T-helper 2 cell (primary cell): Measurements from ENCODE around the gene ZNF394.

Source experiments
- DNase-seq, 5 experiments: peaks; one replicate each; pipeline versions ENCODE4 v3.0.0 to v3.0.0-alpha.2; 2012 to 2022

Gene ZNF394

DNA sequence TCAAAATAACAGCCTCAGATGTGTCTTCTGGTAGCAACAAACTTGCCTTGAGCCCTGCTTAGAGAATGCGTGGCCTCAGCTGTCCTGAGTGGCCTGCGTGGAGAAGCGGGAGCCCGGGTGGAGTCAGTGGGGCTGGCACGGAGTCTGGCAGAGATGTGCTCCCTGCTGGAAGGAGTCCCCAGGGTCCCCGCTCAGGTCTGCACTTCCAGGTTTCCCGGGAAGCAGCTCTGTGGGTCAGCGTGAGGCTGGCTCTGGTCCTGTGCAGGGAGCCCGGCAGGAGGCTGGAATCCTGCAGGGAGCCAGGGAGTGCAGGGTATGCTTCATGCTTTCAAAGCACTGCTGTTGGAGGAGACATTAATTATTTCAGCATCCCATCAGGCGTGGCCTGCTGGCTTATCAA lies 51.2 kb downstream of the ZNF394 start:
- no peak for DNase-seq

DNA sequence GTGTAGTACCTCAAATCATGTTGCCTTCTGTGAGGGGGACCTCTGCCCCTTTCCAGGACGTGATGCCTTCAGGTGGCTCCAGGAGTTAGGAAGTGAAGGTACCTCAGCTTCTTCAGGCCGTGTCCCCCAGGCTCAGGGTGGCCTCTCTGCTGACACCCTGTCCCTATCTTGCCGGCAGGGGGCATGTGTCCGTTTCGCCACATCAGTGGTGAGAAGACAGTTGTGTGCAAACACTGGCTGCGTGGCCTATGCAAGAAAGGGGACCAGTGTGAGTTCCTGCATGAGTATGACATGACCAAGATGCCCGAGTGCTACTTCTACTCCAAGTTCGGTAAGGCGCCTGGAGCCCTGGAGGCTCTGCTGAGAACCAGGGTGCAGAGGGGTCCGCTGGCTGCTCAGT lies 52.1 kb downstream of the ZNF394 start:
- peak in 1 of 5 experiments; percentile 36 for DNase-seq

DNA sequence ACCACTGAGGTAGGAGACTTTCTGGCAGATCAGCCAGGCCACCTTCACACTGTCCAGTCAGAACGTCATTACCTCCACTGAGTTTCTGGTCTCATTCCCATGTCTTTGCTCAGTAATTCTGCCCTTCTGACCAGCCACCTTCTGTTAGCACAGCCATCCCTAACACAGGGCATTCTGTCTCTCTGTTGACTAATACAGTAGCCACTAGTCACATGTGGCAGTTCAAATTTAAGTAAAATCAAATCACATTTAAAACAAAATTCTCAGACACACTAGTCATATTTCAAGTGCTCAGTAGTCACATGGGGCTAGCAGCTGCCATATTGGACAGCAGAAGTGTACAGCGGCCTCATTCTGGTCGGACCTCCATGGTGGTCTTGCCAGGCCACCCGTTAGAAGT lies 54.0 kb downstream of the ZNF394 start:
- no peak for DNase-seq
